DMS153 treated with DMSO at 0.1 percent for 48 hours (cell line): ENCODE data around the gene FNBP1.
"Not testable (repeated sequence)": the region's sequence is repeated elsewhere in the genome, so short reads cannot be mapped to it uniquely, and the experiment has no call there.

ENCODE experiments used
- DNase-seq: peaks from one replicate; lab custom pipeline; 2025; ENCODE audit not compliant: unreplicated experiment; lab: John Stamatoyannopoulos, UW

The FNBP1 gene

GRCh38 chr9:129897263-129897662, 145.7 kb downstream of the FNBP1 start:
- DNase-seq, result no peak

- no peak for DNase-seq
Measured at GRCh38 chr9:129895376-129896268, 147.4 kb downstream of the FNBP1 start.

DNA sequence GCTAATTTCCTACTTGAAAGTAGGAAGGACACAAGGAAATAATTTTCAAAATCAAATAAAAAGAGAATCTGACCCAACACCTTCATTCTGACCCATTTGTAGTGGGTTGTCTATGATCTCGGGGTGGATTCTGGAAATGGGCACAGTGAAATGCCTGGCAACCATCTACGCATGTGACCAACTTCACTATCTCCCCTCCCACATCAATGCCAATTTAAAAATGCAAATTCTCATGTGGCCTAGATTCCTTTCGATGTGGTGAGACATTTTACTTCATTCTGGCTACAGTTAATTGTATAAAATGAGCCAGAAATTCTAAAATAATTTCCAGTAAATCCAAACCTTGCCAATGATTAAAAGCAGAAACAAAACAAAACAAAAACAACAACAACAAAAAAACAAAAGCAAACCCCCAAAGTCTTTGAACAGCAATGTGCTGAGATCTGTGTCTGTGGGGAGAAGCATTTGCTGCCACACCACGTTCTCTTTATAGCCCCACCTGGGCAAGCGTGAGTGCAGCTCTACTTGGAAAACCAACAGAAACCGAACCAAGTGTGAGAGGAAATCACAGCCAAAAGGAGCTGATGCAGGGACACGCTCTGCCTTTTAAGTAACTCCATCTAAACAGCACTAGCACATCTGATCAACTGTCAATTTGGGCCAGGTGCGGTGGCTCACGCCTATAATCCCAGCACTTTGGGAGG, 148.7 kb downstream of the FNBP1 start:
- DNase-seq, result no peak

- no peak for DNase-seq
Measured at GRCh38 chr9:129891569-129891968, 151.4 kb downstream of the FNBP1 start.

GRCh38 chr9:129890718-129891299, 152.2 kb downstream of the FNBP1 start:
- not testable (repeated sequence) for DNase-seq

DNA sequence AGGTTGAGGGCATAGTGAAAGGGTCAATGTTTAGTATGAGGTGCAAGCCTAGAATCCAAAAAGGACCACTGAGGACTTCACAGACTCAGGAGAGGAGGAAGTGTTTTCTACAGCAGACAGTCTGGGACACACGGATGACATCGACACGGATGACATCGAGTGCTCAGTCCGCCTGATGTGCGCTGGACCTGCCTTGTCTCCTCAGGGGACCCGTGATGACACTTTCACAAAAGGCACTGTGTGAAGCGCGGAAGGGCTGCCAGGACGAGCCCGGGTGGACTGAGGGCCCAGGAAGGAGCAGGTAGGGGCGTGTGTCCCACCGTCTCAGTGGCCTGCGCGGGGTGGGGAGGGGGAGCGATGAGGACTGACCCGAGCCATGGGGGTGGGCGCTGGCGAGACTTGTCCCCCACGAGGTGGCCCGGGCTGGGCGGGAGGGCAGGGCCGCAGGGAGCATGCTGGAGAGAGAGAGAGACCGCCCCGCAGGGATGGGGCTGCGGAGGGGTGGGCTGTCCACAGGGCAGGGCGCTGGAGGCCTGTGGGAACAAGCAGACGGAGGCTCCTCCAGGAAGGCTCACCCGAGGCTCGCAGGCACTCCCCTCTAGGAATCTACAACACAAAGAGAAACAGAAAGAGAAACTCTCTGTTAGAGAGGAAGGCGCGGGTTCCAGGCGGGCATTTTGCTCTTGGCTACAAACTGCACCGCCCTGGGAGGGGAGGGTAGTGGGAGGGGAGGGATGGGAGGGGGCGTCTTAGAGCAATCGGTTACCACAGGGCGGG, 152.9 kb downstream of the FNBP1 start:
- no peak for DNase-seq

DNA sequence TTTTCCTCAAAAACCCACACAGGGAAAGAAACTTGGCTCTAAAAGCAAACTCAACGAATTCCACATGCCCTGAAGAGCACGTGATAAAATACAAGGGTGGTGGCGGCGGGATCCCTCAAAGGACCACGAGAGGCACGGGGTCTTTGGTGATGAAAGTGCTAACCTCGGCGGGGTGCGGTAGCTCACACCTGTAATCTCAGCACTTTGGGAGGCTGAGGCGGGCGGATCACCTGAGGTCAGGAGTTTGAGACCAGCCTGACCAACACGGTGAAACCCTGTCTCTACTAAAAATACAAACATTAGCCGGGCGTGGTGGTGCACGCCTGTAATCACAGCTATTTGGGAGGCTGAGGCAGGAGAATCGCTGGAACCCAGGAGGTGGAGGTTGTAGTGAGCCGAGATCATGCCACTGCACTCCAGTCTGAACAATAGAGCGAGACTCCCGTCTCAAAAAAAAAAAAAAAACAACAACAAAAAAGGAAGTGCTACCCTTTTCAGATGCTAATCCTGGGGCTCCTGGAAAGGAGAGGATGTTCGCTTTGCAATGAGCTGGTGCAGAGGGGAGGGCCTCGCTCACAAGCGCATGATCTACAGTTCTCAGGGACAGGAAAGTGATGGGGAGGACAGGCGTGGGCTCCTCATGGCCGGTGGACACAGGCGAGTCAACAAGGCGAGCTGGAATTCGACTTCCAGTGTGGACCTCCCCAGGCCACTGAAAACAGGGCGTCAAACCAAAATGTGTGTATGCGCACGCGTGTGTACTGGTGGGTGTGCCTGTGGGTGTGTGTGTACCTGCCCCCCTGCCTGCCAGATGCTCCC, 153.7 kb downstream of the FNBP1 start:
- no peak for DNase-seq

GRCh38 chr9:129888293-129889121, 154.5 kb downstream of the FNBP1 start:
- peak; percentile 64 for DNase-seq

DNA sequence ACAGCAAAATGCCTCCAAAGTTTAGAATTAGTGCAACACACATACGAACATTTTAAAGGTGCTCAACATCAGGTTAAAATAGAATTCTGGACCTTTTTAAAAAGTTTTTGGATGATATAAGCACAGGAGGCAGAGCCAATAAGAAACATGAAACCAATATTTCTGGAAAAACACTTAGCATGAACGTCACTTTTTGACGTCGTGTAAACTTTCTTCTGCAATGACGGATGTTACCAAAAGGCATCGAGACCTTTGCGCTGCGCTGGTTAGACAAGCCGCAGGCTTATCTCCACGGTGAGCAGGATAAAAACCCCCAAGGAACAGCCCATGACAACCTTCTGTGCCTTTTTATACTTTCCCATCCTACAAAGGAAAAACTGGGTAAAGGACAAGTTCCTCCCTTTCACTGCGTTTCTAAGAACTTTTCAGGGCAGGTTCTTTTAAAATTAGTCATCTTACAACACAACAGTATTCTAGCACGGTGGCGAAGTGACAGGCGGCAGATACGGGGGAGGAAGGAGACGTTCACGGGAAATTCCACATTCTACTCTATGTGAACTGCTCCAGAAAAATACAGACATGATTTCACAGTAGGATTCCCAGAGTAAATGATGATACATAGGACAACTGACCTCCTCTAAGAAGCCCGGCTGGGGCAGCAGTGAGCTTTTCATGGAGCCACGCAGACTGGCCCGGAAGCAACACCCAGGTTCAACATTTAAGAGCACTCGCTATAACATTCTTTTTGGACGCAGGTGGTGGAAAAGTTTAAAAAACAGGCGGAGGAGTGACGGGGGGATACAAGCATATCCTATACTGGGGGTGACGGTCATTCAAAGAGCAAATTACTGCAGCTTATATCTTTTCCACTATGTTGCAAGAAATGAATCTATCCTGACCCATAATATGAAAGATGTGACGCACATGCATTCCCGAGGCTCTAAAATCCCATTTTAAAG, 155.4 kb downstream of the FNBP1 start:
- peak; percentile 47 for DNase-seq

- DNase-seq, result no peak
Measured at GRCh38 chr9:129886226-129887174, 156.5 kb downstream of the FNBP1 start.

DNA sequence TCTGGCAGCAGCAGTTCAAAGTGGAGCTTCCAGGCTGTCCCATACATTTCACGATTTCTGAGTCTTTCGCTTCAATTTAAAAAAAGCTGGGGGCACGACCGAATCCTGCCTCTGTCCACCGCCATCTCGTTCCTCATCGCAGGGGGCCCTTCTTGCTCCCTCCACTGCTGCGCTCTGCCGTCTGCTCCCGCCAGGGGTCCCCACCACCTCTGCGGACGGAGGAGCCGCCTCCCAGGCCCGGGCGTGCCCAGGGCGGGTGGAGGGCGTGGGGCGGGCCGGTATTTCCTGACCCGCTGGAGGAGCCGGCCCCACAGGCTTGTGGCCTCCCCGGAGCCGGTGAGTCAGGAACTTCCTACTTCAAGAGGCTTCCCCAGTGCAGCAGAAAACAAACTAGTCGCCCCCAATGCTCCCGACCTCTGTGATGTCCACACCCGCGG, 157.3 kb downstream of the FNBP1 start:
- peak; percentile 62 for DNase-seq

DNA sequence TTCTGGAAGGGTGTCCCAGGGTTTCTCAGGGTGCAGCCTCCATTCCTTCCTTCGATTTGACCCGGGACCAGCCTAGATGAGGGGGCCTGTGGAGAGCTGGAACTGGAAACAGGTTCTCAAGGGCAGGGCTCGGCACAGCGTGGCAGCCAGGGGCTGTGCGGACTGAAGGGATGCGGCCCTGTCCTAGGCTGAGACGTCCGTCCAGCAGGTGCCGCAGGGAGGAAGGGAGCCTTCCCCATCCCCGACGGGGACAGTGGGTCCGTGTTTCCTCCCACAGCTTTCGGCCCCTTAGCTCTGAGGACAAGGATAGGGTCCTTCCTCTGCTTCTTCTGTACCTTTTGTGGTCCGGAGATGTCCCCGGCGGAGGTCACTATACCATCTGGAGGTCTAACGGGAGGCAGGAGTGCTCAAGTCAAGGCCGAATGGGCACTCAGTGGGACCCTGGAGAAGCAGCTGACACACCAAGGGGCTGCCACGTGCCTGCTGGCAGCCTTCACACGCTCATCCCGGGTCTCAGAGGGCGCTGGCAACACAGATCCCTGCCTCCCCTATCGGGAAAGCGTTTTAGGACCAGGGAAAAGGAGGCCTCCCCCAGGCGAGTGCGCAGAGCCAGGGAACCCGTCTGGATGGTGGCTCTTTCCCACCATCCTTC, 157.8 kb downstream of the FNBP1 start:
- DNase-seq, result peak; percentile 28

DNA sequence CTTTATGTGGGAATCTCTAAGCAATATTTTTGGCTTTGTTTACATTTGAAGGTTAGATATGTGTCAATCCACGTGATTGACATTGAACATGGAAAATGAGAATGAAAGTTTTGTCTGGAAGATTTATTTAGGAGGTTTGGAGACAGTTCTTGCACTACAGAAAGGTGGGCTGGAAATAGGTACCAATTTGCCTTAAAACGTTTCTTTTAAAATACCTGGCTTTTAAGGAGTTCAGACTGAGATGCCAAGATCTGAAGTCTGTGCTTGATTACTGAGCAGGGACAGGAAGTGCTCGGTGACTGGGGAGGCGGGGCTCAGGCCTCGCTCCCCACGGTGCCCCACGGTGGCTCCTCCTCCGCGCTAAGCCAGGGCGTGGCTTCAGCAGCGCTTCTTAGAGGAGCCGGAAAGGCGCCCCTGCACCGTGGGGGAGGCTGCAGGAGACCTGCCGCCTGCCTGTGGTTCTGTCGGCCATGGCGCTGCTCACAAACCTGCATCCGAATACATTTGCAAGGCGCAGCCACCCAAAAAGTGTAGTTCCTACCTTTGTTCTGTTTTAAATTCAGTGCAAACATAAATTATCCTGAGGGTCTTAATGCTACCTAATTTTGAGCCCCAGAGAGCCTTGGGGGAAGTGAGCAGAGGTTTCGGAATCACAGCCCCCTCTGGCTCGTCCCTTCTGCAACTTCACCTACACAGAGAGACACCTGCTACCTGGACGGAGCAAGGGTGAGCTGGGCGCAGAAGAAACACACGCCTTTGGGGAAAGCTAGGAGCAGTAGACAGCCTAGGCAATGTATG, 158.6 kb downstream of the FNBP1 start:
- DNase-seq, result peak; percentile 75

GRCh38 chr9:129881547-129882324, 161.3 kb downstream of the FNBP1 start:
- DNase-seq, result no peak
